H9 (cell line): Measurements from ENCODE around the gene VEGFC. TPM values are rescaled to one million over a fixed set of nuclear protein-coding genes. Genes with fewer than 3 reads are reported as not detected.

Source experiments
- DNase-seq: peaks from one replicate; pipeline ENCODE4 v3.0.0-alpha.2; 2017
- H2AFZ ChIP-seq: one replicate; pipeline ENCODE4 v1.6.1; 2013; ENCODE audit warnings: mild to moderate bottlenecking, low read length, control low read depth, moderate library complexity
- H2AK5ac ChIP-seq: 2 replicates; pipeline ENCODE4 v1.6.1; 2013; ENCODE audit warnings: low read length, control low read depth, mixed read lengths; ENCODE audit not compliant: insufficient read length
- H2BK120ac ChIP-seq: one replicate; pipeline ENCODE4 v1.6.1; 2013; ENCODE audit warnings: low read depth, mild to moderate bottlenecking, low read length, control low read depth, inconsistent platforms; ENCODE audit not compliant: poor library complexity, severe bottlenecking
- H2BK12ac ChIP-seq: 2 replicates; pipeline ENCODE4 v1.6.1; 2013; ENCODE audit warnings: low read length, control low read depth, mixed read lengths, low read depth; ENCODE audit not compliant: insufficient read length
- H2BK15ac ChIP-seq: 2 replicates; pipeline ENCODE4 v1.6.1; 2013; ENCODE audit warnings: low read depth, low read length, control low read depth
- H2BK20ac ChIP-seq: one replicate; pipeline ENCODE4 v1.6.1; 2013; ENCODE audit warnings: low read depth, mild to moderate bottlenecking, low read length, control low read depth, inconsistent platforms; ENCODE audit not compliant: poor library complexity, severe bottlenecking
- H2BK5ac ChIP-seq: 2 replicates; pipeline ENCODE4 v1.6.1; 2013; ENCODE audit warnings: low read length, control low read depth, mixed read lengths; ENCODE audit not compliant: insufficient read length
- H3K14ac ChIP-seq: 2 replicates; pipeline ENCODE4 v1.6.1; 2013; ENCODE audit warnings: low read length, control low read depth; ENCODE audit not compliant: insufficient read depth
- H3K18ac ChIP-seq: 2 replicates; pipeline ENCODE4 v1.6.1; 2013; ENCODE audit warnings: low read depth, mild to moderate bottlenecking, mixed read lengths, low read length, control low read depth; ENCODE audit not compliant: insufficient read length
- H3K23ac ChIP-seq: 2 replicates; pipeline ENCODE4 v1.6.1; 2013; ENCODE audit warnings: low read length, control low read depth, mixed read lengths, low read depth; ENCODE audit not compliant: insufficient read length
- H3K23me2 ChIP-seq: 2 replicates; pipeline ENCODE4 v1.6.1; 2013; ENCODE audit warnings: low read depth, mild to moderate bottlenecking, mixed read lengths, low read length, control low read depth; ENCODE audit not compliant: insufficient read length, poor library complexity, severe bottlenecking
- H3K27ac ChIP-seq: 2 replicates; pipeline ENCODE4 v1.5.1; 2013; ENCODE audit warnings: low read length, control low read depth, mixed read lengths, low read depth; ENCODE audit not compliant: insufficient read length
- H3K27me3 ChIP-seq: 2 replicates; pipeline ENCODE4 v1.6.1; 2013; ENCODE audit warnings: low read length, control low read depth, inconsistent platforms; ENCODE audit not compliant: insufficient read depth
- H3K4ac ChIP-seq: 2 replicates; pipeline ENCODE4 v1.6.1; 2013; ENCODE audit warnings: low read depth, mild to moderate bottlenecking, control low read depth, inconsistent platforms, low read length, moderate library complexity
- H3K4me1 ChIP-seq: 2 replicates; pipeline ENCODE4 v1.6.1; 2013; ENCODE audit warnings: low read length, control low read depth, inconsistent platforms; ENCODE audit not compliant: insufficient read depth
- H3K4me2 ChIP-seq: 2 replicates; pipeline ENCODE4 v1.6.1; 2013; ENCODE audit warnings: low read length, control low read depth, mixed read lengths; ENCODE audit not compliant: insufficient read length, insufficient read depth
- H3K56ac ChIP-seq: 2 replicates; pipeline ENCODE4 v1.6.1; 2013; ENCODE audit warnings: low read depth, mild to moderate bottlenecking, mixed read lengths, low read length, control low read depth; ENCODE audit not compliant: insufficient read length
- H3K79me1 ChIP-seq: 2 replicates; pipeline ENCODE4 v1.6.1; 2013; ENCODE audit warnings: low read depth, mild to moderate bottlenecking, moderate library complexity, low read length, control low read depth, inconsistent platforms; ENCODE audit not compliant: insufficient read depth, poor library complexity, severe bottlenecking
- H3K79me2 ChIP-seq: 2 replicates; pipeline ENCODE4 v1.6.1; 2013; ENCODE audit warnings: low read length, control low read depth, inconsistent platforms; ENCODE audit not compliant: insufficient read depth
- H3K9ac ChIP-seq: 2 replicates; pipeline ENCODE4 v1.6.1; 2013; ENCODE audit warnings: low read length, control low read depth, mixed read lengths; ENCODE audit not compliant: insufficient read length; ENCODE audit errors: extremely low read depth
- H3K9me3 ChIP-seq: one replicate; pipeline ENCODE4 v1.6.1; 2013; ENCODE audit warnings: low read depth, low read length, inconsistent platforms; ENCODE audit not compliant: control insufficient read depth
- H3T11ph ChIP-seq: one replicate; pipeline ENCODE4 v1.6.1; 2013; ENCODE audit warnings: mild to moderate bottlenecking, low read length, control low read depth, inconsistent platforms
- H4K20me1 ChIP-seq: one replicate; pipeline ENCODE4 v1.6.1; 2013; ENCODE audit not compliant: control insufficient read depth, insufficient read length, insufficient read depth
- H4K5ac ChIP-seq: 2 replicates; pipeline ENCODE4 v1.6.1; 2013; ENCODE audit warnings: low read depth, mild to moderate bottlenecking, mixed read lengths, low read length, control low read depth; ENCODE audit not compliant: insufficient read length
- H4K8ac ChIP-seq: replicated peaks from 2 replicates; pipeline ENCODE4 v1.6.1; 2013; ENCODE audit warnings: low read length, control low read depth, mixed read lengths, low read depth; ENCODE audit not compliant: insufficient read length
- H4K91ac ChIP-seq: 2 replicates; pipeline ENCODE4 v1.6.1; 2013; ENCODE audit warnings: low read depth, mild to moderate bottlenecking, moderate library complexity, mixed read lengths, low read length, control low read depth; ENCODE audit not compliant: insufficient read length
- H3K27ac Mint-ChIP-seq, 3 experiments: 2 replicates in 2 of 3; 3 replicates in 1 of 3; pipeline ENCODE4 v1.8.0; 2020 to 2021; ENCODE audit warnings: mixed read lengths in 3 of 3, mild to moderate bottlenecking in 1 of 3, moderate library complexity in 1 of 3
- H3K27me3 Mint-ChIP-seq: 2 replicates; pipeline ENCODE4 v1.8.0; 2021; ENCODE audit warnings: low read depth, mild to moderate bottlenecking, moderate library complexity, mixed read lengths
- H3K36me3 Mint-ChIP-seq, 3 experiments: 2 replicates in 2 of 3; 3 replicates in 1 of 3; pipeline ENCODE4 v1.8.0; 2020 to 2021; ENCODE audit warnings: low read depth in 3 of 3, mixed read lengths in 3 of 3; ENCODE audit not compliant: insufficient read depth in 1 of 3
- H3K4me1 Mint-ChIP-seq, 2 experiments: 2 replicates each; pipeline ENCODE4 v1.8.0; 2020; ENCODE audit warnings: mixed read lengths in 2 of 2
- H3K4me3 Mint-ChIP-seq, 2 experiments: 2 replicates in 1 of 2; 3 replicates in 1 of 2; pipeline ENCODE4 v1.8.0; 2020 to 2021; ENCODE audit warnings: mild to moderate bottlenecking in 2 of 2, mixed read lengths in 2 of 2, moderate library complexity in 1 of 2
- H3K9me3 Mint-ChIP-seq, 2 experiments: 2 replicates in 1 of 2; 3 replicates in 1 of 2; pipeline ENCODE4 v1.8.0; 2020; ENCODE audit warnings: mild to moderate bottlenecking in 2 of 2, mixed read lengths in 2 of 2, moderate library complexity in 1 of 2
- CTCF ChIP-seq: fragments of 200-600 bp; sonication (generic); conservative IDR thresholded peaks from 3 replicates; pipeline ENCODE4 v1.8.0; 2021; ENCODE audit warnings: antibody characterized with exemption, mild to moderate bottlenecking
- WGBS: extraction: QIAGEN DNeasy Blood & Tissue Kit; methylation state at CpG from one replicate; pipeline ENCODE4 v1.1.7; 2013; ENCODE audit warnings: missing lambda C conversion rate, low lambda C conversion rate, mixed read lengths; ENCODE audit not compliant: insufficient read length; ENCODE audit errors: extremely low coverage; 5-methylcytosine and 5-hydroxymethylcytosine counted together
- total RNA-seq: library from RNA; stranded (reverse); gene quantifications from 2 replicates; pipeline ENCODE4 v1.2.1, GENCODE V29; 2021

VEGFC gene
- total RNA-seq, 1 experiment from 2014 or later: 0.46 TPM

DNA sequence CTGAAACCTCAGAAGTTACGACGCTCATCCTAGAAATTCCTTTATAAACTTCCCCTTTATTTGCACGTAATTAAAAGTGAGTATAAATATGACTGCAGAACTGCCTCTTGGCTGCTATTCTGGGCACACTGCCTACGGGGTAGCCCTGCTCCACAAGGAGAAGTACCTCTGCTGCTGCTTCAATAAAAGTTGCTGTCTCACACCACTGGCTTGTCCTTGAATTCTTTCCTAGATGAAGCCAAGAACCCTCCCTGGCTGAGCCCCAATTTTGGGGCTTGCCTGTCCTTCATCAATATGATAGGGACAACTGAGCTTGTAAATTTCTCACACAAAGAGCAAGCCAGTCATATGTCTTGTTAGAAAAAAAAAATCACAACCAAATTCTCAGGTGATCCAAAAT lies 115.8 kb downstream of the VEGFC start:
- Histone ChIP-seq H3K18ac (no peak overlapping the region), H3K79me1 (no peaks in the 10 kb centered on the region), H3K14ac (no peak overlapping the region; the same call in 1 of the 2 replicates), H2BK5ac (no peak overlapping the region), H3K4me1 (no peaks in the 10 kb centered on the region), H2BK15ac (no peak overlapping the region), H3K56ac (no peak overlapping the region), H2BK12ac (no peak overlapping the region), H3K4ac (no peak overlapping the region), H4K8ac (no peak overlapping the region), H3K23me2 (no peaks in the 10 kb centered on the region), H4K5ac (no peak overlapping the region), H3K4me2 (no peak overlapping the region), H3K23ac (no peak overlapping the region), H3K27me3 (no peaks in the 10 kb centered on the region), H3T11ph (no peak overlapping the region), H2BK20ac (no peak overlapping the region), H2AK5ac (no peak overlapping the region), H2BK120ac (no peak overlapping the region), H4K20me1 (no peaks in the 10 kb centered on the region), H3K9me3 (no peaks in the 10 kb centered on the region), H3K79me2 (no peaks in the 10 kb centered on the region), H3K27ac (no peak overlapping the region), H2AFZ (no peak overlapping the region), H4K91ac (no peak overlapping the region), H3K9ac (no peak overlapping the region)
- Mint-ChIP-seq H3K27ac (no peak overlapping the region), H3K9me3 (peaks cover 0 to 3% of the 10 kb centered on the region in 2 experiments; a peak in 1 of 5 replicates), H3K27me3 (no peaks in the 10 kb centered on the region), H3K36me3 (peaks cover 0 to 5% (median 0%) of the 10 kb centered on the region in 3 experiments; a peak in 2 of 7 replicates), H3K4me1 (peaks cover 3 to 7% of the 10 kb centered on the region in 2 experiments; a peak in 3 of 4 replicates), H3K4me3 (no peak overlapping the region)
- no peak for TF ChIP-seq CTCF
- no peak for DNase-seq
- WGBS: no CpG with 5 or more reads among the region's 4 CpGs
